Stimulated activated CD4-positive, alpha-beta T cell treated with anti-CD3 and anti-CD28 coated beads, Interleukin-1b, Interleukin-23, amount 100 ng/mL, for 24 hours (primary cell): ENCODE measurements around the gene DNAH14.
"Not testable (repeated sequence)": the region's sequence is repeated elsewhere in the genome, so short reads cannot be mapped to it uniquely, and the experiment has no call there.

Experiments
- DNase-seq, 4 experiments: peaks; one replicate each; pipeline ENCODE4 v3.0.0-alpha.2; 2020; ENCODE audit warnings: low read depth in 4 of 4, low spot score in 1 of 4

The DNAH14 gene

DNA sequence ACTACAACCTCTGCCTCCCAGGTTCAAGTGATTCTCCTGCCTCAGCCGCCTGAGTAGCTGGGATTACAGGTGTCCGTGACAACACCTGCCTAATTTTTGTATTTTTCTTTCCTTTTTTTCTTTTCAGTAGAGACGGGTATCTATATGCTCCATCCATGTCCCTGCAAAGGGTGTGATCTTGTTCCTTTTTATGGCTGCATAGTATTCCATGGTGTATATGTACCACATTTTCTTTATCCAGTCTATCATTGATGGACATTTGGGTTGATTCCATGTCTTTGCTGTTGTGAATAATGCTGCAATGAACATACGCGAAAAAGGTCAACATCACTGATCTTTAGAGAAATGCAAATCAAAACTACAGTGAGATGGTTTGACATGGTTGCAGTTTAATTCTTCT, 62.1 kb downstream of the DNAH14 start:
- not testable (repeated sequence) for DNase-seq

DNA sequence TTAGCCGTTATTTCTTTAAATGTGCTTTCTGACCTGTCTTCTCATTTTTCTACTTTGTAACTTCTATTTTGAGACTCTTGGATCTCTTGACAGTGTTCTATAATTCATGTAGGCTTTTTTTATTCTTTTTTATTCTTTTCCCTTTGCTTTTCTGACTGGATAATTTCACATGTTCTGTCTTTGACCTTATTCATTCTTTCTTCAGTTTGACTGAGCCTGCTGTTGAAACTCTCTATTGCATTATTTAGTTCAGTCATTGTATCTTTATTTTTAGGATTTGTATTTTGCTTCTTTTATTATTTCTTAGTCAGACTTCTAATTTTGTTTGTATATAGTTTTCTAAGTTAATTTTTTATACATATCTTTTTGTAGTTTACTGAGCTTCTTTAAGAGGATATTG, 66.1 kb downstream of the DNAH14 start:
- no peak for DNase-seq

DNA sequence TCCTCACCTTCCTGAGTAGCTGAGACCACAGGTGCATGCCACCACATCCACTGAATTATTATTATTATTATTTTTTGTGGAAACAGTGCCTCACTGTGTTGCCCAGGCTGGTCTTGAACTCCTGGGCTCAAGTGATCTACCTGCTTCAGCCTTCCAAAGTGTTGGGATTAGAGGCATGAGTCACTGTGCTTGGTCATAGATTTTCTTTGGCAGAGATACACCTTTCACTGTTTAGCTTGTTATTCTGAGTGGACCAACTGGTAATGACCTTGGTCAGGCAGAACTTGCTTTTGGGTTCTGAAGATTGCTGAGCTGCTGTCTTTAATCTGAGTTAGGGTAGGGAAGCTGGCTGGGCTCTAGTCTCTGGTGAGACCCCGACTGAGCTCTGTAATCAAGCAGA, 66.8 kb downstream of the DNAH14 start:
- no peak for DNase-seq

DNA sequence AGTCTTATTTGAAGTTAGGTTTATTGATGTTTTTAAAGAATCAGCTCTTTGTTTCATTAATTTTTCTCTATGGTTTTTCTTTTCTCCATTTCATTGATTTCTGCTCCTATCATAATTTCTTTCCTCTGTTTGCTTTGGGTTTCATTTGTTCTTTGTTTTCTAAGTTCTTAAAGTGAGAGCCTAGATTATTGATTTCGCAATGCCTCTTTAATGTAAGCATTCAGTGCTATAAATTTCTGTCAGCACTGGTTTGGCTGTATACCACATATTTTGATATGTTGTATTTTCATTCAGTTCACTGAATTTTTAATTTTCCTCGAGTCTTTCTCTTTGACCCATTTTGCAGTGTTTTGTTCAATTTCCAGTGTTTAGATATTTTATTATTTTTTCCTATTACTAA, 68.7 kb downstream of the DNAH14 start:
- no peak for DNase-seq

DNA sequence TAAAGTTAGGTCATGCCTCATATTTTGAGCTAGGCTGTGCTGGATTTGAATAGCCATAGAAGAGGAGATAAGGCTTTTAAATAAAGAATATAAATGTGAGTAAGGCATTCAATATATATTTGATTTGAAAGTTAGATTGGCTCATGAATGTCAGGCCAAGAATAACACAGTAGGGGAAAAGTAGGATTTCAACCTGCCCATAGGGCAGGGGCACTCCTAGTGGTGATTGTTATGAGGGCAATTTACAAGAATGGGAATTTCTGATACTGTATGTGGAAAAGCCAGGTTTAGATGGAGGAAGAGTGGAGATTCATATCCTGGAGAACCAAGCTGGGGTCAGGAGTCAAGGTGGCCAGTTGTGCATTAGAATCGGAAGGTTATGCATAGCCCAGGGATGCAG, 74.9 kb downstream of the DNAH14 start:
- no peak for DNase-seq

DNA sequence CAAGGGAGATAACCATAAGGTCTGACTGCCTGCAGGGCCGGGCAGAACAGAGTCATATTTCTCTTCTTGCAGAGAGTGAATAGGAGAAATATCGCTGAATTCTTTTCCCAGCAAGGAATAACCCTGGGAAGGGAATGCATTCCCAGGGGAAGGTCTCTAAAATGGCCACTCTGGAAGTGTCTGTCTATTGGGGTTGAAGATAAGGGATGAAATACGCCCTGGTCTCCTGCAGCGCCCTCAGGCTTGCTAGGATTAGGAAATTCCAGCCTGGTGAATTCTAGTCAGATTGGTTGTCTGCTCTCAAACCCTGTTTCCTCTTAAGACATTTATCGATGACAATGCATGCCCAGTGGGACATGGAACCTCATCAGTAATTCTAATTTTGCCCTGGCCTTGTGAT, 76.9 kb downstream of the DNAH14 start:
- not testable (repeated sequence) for DNase-seq

DNA sequence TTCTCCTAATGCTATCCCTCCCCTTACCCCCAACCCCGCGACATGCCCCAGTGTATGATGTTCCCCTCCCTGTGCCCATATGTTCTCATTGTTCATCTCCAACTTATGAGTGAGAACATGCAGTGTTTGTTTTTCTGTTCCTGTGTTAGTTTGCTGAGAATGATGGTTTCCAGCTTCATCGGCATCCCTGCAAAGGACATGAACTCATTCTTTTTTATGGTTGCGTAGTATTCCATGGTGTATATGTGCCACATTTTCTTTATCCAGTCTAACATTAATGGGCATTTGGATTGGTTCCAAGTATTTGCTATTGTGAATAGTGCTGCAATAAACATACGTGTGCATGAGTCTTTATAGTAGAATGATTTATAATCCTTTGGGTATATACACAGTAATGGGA, 78.6 kb downstream of the DNAH14 start:
- DNase-seq: not testable (repeated sequence)

DNA sequence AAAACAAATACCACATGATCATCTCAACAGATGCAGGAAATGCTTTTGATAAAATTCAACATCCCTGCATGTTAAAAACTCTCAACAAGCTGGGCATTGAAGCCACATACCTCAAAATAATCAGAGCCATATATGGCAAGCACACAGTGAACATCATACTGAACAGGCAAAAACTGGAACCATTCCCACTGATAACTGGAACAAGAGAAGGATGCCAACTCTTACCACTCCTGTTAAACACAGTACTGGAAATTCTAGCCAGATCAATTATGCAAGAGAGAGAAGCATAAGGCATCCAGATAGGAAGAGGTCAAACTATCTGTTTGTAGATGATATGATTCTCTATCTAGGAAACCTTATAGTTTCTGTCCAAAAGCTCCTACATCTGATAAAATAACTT, 91.6 kb downstream of the DNAH14 start:
- no peak for DNase-seq

DNA sequence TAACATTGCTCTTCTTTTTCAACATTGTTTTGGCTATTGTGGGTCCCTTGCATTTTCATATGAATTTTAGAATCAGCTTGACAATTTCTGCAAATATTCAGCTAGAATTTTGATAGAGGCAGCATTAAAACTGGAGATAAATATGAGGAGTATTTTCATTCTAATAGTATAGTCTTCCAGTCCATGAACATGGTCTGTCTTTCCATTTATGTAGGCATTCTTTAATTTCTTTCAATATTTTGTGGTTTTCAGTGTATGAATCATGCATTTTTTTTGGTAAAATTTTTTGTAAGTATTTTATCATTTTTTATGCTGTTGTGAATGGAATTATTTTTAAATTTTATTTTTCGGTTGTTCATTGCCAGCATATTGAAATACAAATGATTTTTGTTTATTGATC, 97.2 kb downstream of the DNAH14 start:
- DNase-seq: no peak

DNA sequence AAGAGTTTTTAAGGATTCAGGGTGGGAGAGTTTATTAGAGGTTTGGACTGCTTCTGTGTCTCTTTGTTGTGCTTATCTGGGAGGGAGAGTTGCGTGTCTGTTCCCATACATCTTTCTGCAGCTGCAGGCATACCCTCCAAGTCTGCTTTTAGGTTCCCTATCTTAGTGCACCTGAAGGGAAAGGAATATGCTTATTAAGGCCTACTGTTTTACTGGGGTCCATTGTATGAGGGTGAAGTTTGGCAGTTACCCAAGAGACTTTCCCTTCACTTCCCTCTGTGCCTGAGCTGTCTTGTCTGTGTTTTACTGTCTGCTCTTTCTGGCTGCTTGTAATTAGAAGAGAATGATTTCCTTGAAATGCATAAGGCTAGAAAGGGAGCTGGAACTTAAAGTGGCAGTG, 107.0 kb downstream of the DNAH14 start:
- not testable (repeated sequence) for DNase-seq

DNA sequence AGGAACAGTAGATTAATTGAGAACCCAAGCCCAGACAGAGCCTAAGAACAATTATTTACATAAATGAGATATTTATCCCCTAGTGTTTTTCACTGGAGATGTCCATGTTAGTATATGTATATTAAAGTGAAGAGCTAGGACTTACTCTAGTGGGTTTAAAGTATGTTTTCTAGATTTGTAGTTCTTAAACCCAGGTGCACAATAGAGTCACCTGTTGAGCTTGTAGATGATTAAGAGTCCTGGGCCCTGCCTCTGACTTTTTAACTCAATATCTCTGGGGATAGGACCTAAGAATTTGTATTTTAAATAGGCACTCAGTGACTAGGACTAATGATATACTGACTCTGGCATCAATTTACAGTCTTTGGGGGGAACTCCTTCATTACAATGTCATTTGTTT, 112.8 kb downstream of the DNAH14 start:
- no peak for DNase-seq

DNA sequence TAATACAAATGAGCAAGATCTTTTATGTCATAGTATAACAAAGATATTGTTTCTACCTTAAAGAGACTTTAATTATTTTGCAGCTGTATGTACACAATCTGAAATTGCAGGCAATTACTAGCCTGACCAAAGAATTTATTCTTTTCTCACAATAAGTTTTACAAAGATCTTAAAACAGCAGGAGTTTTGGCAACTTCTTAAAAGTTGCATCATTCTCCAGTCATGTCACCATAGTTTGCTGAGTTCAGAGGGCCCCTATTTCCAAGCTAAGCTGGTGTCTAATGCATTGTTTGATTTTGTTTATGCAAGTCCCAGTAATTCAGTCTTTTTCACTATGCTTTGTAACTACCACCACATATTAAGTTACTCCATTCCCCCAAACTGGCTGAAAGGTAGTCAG, 114.8 kb downstream of the DNAH14 start:
- DNase-seq: no peak

DNA sequence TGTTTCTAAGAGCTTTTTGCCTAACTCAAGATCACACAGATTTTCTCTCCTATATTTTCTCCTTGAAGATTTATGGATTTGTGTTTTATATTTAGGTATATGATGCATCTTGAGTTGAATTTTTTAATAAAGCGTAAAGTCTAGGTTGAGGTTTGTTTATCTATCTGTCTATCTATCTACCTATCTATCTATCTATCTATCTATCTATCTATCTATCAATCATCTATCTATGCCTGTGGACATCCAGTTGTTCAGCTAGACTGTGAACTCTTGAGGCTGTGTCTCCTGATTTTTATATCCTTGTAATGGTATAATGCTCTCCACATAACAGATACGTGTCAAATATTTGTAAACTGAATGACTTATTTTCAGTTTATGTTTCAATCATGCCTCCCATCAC, 120.1 kb downstream of the DNAH14 start:
- no peak for DNase-seq

DNA sequence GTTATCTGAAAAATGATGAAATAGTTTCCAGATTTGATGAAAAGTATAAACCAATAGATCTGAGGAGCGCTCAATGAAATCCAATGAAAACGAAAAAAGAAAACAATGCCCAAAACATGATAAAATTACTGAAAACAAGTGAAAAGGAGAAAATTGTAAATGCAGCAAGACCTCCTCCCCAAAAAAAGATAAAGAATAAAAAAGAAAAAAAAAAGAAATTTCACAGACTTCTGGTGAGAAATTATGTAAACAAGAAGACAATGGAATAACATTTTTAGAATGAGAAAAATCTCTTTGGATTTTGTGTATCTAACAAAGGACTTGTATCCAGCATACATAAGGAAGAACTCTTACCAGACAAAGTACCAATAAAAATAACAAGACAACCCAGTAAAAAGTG, 134.2 kb downstream of the DNAH14 start:
- DNase-seq: no peak

DNA sequence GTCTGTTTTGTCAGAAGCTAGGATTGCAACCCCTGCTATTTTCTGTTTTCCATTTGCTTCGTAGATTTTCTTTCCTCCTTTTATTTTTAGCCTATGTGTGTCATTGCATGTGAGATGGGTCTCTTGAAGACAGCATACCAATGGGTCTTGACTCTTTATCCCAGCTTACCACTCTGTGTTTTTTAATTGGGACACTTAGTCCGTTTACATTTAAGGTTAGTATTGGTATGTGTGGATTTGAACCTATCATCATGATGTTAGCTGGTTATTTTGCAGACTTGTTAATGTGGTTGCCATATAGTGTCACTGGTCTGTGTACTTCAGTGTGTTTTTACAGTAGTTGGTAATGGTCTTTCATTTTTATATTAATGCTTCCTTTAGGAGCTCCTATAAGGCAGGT, 141.5 kb downstream of the DNAH14 start:
- DNase-seq: no peak

DNA sequence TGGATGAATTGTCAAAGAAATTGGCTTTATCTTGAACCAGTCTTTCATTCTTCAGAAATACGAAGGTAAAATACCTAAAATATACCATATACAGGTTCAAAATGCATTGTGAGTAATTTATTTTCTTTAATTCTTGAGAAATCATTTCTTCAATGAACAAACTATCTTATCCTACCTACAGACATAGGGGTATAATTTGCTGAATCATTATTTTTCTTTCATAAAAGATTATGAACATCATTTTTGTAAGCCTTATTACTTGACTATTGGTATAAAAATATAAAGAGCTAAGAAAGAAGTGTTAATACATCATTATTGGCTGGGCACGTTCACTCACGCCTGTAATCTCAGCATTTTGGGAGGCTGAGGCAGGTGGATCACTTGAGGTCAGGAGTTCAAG, 167.7 kb downstream of the DNAH14 start:
- no peak for DNase-seq

DNA sequence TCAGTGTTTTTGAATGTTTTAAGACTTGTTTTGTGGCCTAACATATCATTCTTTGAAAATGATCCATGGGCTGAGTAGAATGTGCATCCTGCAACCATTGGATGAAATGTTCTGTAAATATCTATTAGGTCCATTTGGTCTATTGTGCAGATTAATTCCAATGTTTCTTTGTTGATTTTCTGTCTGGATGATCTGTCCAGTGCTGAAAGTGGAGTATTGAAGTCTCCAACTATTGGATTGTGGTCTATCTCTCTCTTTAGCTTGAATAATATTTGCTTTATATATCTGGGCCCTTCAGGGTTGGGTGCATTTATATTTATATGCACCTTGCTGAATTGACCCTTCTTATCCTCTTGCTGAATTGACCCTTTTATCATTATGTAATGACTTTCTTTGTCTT, 181.5 kb downstream of the DNAH14 start:
- DNase-seq: no peak

DNA sequence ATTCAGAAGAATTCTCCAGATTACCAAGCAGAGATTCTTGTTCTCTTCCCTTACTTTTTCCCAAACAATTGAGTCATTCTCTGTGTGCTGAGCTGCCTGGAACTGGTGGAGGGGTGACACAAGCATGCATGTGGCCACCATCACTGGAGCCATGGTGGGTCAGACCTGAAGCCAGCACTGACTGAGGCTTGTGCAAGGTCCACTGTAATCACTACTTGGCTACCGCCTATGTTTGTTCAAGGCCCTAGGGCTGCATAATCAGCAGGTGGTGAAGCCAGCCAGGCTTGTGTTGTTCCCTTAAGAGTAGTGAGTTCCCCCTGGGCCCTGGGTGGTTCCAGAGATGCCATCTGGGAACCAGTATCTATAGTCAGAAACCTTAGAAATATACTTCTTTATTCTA, 183.8 kb downstream of the DNAH14 start:
- no peak for DNase-seq

DNA sequence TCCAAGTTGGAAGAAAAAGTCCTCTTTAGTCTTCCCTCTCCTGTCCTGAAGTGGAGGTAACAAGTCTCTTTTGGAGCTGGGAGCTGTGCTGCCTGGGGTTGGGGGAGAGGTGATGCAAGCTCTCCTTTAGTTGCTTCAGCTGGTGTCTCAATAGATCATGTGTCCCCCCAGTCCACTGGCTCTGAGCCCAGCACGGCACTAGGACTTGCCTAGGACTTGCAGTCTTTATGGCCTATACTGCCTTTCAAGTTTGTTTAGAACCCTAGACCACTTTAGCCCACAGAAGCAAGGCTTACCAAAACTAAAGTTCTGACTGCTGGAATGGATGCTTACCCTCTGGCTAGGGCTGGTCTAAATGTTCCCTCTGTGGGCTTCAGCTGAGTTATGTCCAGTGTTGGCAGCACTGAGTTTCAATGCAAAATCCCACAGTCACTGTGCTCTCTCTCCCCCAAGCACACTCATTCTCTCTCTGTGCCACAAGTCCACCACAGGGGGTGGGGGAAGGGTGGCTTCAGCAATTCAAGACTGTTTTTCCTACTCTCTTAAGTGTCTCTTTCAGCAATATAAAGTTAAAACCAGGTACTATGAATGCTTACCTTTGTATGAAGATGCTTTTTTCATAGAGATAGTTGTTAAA, 185.0 kb downstream of the DNAH14 start:
- DNase-seq: no peak

DNA sequence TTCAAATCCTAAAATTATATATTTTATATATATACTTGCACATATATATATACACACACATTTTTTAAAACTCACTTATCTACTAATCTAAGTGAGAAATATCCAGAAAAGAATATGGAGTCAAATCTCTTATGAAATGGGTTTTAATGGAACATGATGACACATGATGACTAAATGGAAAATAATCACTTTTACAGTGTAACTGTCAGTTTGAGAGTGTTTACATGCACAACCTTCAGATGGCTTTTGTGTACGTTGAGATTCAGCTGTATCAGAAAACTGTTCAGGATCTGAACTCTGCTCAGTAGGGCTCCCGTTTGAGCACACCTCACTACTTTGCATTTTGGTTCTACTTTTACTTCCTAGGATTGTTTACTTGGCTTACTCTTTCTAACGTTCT, 189.8 kb downstream of the DNAH14 start:
- DNase-seq: no peak

DNA sequence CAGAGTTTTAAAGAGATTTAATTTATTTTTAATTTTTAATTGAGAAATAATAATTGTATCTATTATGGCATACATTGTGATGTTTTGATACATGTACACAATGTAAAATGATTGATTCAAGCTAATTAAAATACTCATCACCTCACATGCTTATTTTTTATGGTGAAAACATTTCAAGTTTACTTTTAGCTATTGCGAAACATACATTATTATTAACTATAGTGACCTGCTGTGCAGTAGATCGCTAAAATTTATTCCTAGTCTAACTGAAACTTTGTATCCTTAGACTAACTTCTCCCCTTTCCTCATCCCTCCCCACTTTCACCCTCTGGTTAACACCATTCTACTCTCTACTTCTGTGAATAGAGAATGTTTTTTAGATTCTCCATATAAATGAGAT, 191.6 kb downstream of the DNAH14 start:
- DNase-seq: no peak

DNA sequence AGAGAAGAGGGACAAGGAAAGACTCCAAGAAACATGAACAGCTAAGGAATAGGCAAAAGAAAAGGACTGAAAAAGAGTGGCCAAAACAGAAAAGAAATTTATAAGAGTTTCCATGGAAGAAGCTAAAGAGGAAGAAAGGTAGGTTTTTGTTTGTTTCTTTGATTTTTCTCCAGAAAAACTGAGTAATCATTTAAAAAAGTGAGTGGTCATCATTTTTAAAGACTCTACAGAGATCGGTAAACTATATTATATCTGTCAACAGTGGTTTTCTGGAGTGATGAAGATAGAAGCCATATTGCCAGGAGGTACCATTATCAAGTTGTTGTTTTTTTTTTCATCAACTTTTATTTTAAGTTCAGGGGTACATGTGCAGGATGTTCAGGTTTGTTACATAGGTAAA, 202.4 kb downstream of the DNAH14 start:
- DNase-seq: no peak

DNA sequence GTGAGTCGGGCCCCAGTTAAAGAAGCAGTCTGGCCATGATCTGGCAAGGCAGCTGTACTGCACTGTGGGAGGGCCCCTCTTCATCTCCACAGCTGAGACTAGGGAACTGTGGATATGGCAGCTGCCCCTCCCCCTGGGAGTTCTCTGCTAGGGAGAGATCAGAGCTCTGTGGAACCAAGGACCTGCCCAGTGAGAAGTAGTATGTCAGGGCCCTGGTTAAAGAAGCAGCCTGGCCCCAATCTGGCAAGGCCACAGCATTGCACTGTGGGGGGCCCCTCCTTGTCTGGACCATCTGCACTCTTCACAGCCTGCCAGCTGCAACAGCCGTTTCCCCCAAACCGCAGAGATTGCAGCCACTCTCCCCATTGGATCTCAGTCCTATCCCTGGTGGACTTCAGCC, 208.5 kb downstream of the DNAH14 start:
- no peak for DNase-seq

DNA sequence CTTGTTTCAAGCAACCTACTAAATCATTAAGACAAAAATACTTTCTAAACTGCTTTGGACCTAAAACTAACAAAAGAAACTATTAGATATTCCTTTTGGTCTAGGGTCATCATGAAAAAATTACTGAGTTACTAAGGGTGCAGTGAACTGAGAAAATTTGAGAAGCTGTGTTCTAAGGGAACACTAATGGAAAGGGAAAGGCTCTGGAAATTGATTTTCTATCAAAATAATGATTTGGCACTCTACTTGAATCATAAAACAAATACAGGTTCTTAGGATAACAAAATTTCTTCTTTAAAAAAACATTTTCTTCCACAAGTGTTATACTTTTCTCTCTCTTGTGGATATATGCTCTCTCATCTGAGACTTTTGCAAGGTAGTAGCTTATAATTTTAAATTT, 213.5 kb downstream of the DNAH14 start:
- DNase-seq: no peak
